ENCODE data around the gene CFD. TPM values are rescaled to one million over a fixed set of nuclear protein-coding genes. Genes with fewer than 3 reads are reported as not detected.
"Not testable (repeated sequence)": the region's sequence is repeated elsewhere in the genome, so short reads cannot be mapped to it uniquely, and the experiment has no call there.

Gene CFD
- total RNA-seq, 1 donor from 2014 or later: 5.2 TPM

DNA sequence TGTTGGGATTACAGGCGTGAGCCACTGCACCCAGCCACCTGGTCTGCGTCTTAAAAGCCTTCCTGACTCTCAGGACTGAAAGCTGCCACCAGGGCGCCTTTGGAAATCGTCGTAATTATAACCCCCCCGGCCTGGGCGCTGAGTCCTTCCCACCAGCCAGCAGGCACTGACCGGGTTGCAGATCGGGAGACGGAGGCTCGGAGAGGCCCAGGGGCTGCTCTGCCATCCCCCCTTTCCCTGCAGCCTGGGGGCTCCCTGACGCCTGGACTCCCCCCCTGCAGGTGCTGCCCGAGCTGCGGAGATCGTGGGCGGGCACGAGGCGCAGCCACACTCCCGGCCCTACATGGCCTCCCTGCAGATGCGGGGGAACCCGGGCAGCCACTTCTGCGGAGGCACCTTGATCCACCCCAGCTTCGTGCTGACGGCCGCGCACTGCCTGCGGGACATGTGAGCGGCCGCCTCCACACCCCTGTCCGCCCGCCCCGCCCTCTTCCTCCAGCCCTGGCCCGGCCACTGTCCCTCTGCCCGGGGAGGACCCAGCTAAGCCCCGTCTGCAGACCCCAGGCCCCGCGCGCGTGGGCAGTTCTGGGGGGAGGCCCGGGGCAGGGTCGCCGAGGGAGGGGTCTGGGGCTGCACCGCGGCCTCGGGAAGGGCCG, 16.2 kb upstream of the CFD start:
- DNase-seq (ENCODE audit: low read depth): no peak
- peak overlapping the region; percentile 11 for H3K4me3 ChIP-seq (ENCODE audit: low read depth, low read length)
- TF ChIP-seq, protein P1, sequence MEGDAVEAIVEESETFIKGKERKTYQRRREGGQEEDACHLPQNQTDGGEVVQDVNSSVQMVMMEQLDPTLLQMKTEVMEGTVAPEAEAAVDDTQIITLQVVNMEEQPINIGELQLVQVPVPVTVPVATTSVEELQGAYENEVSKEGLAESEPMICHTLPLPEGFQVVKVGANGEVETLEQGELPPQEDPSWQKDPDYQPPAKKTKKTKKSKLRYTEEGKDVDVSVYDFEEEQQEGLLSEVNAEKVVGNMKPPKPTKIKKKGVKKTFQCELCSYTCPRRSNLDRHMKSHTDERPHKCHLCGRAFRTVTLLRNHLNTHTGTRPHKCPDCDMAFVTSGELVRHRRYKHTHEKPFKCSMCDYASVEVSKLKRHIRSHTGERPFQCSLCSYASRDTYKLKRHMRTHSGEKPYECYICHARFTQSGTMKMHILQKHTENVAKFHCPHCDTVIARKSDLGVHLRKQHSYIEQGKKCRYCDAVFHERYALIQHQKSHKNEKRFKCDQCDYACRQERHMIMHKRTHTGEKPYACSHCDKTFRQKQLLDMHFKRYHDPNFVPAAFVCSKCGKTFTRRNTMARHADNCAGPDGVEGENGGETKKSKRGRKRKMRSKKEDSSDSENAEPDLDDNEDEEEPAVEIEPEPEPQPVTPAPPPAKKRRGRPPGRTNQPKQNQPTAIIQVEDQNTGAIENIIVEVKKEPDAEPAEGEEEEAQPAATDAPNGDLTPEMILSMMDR (conservative IDR thresholded peaks at IDR 0.05; ENCODE audit: low read depth, low read length): no peak

DNA sequence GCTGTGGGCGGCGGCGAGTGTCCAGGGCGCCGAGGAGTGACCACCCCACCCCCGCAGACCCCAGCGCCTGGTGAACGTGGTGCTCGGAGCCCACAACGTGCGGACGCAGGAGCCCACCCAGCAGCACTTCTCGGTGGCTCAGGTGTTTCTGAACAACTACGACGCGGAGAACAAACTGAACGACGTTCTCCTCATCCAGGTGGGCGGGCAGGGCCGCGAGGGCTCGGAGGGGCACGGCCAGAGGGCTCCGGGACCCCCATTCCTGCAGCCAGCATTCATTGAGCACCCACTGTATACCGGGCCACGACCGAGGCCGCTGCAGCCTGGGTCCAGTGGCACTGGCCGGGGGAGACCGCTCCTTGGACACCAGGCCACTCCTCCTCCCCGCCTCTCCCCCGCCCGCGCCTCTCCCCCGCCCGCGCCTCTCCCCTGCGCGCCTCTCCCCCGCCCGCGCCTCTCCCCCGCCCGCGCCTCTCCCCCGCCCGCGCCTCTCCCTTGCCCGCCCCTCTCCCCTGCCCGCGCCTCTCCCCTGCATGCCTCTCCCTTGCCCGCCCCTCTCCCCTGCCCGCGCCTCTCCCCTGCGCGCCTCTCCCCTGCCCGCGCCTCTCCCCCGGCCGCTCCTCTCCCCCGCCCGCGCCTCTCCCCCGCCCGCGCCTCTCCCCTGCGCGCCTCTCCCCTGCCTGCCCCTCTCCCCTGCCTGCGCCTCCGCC, 15.5 kb upstream of the CFD start:
- TF ChIP-seq, protein P1 (conservative IDR thresholded peaks at IDR 0.05; ENCODE audit: low read depth, low read length): no peak
- H3K4me3 ChIP-seq (ENCODE audit: low read depth, low read length): peak overlapping the region; percentile 11
- no peak for DNase-seq (ENCODE audit: low read depth)

DNA sequence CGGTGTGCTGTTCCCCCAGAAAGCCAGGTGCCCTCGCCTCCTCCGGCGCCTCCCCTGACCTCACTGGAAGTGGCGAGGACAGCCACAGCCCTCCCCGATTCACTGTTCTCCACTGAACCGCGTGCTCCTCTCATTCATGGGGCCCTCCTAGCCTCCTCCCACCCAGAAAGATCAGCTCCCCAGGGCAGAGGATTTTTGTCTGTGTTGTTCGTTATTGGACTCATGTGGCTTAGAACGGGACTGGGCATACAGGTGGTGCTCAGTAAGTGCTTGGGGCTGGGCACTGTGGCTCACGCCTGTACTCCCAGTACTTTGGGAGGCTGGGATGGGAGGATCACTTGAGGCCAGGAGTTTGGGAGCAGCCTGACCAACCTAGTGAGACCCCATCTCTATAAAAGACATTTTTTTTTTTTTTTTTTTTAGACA, 14.9 kb upstream of the CFD start:
- TF ChIP-seq, protein P1 (conservative IDR thresholded peaks at IDR 0.05; ENCODE audit: low read depth, low read length): no peak
- no peak for DNase-seq (ENCODE audit: low read depth)
- H3K4me3 ChIP-seq (ENCODE audit: low read depth, low read length): no peak overlapping the region

DNA sequence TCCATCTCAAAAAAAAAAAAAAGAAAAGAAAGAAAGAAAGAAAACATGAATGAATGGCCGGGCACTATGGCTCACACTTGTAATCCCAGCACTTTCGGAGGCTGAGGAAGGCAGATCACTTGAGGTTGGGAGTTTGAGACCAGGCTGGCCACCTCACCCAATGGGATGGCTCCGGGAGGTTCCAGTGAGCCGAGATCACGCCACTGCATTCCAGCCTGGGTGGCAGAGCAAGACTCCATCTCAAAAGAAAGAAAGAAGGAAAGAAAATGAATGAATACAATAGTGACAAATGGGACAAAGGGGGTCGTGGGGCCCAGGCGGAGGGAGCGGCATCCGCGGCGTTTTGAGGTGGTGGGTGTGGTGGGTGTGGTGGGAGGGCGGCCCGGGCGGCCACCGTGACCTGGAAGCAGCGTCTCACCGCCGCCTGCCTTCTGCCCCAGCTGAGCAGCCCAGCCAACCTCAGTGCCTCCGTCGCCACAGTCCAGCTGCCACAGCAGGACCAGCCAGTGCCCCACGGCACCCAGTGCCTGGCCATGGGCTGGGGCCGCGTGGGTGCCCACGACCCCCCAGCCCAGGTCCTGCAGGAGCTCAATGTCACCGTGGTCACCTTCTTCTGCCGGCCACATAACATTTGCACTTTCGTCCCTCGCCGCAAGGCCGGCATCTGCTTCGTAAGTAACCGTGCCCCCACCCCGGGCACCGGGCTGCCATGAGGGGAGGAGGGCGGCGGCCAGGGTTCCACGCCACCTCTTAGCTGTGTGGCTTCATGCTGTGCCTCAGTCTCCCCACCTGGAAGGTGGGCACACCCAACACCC, 13.6 kb upstream of the CFD start:
- TF ChIP-seq, protein P1 (conservative IDR thresholded peaks at IDR 0.05; ENCODE audit: low read depth, low read length): no peak
- DNase-seq (ENCODE audit: low read depth): no peak
- H3K4me3 ChIP-seq (ENCODE audit: low read depth, low read length): no peak overlapping the region

DNA sequence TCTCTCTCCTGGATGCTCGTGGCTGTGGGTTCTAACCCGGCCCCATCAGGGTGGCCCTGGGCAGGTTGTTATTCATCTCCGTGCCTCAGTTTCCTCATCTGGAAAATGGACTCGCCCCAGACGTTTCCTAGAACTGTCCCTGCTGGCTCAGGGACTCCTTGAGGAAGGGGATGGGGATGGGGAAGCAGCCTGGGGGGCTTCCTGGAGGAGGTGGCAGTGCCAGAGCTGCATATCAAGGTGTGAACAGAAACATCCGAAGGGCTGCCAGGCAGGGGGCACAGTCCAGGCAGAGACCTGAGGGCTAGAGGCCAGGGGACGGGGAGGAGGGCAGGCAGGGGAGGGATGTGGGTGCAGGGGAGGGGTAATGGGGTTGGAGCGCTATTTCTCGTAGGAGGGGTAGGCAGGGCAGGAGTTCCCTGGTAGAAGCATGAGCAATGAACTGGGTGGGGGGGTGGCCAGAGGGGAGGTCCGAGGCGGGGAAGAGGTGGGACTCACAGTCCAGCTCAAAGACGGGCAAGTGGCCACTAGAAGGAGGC, 11.0 kb upstream of the CFD start:
- H3K4me3 ChIP-seq (ENCODE audit: low read depth, low read length): no peak overlapping the region
- TF ChIP-seq, protein P1 (conservative IDR thresholded peaks at IDR 0.05; ENCODE audit: low read depth, low read length): no peak
- DNase-seq (ENCODE audit: low read depth): no peak

DNA sequence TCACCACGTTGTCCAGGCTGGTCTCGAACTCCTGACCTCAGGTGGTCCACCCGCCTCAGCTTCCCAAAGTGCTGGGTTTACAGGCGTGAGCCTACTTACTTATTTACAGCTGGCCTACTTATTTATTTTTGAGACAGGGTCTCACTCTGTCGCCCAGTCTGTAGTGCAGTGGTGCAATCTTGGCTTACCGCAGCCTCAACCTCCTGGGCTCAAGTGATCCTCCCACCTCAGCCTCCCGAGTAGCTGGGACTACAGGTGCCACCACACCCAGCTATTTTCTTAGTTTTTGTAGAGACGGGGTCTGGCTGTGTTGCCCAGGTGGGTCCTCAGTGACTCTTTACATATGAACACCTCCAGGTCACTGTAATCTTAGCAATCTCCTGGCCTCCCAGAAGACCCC, 10.3 kb upstream of the CFD start:
- H3K4me3 ChIP-seq (ENCODE audit: low read depth, low read length); DNase-seq (ENCODE audit: low read depth): not testable (repeated sequence)
